D721Med (cell line): ENCODE measurements around the gene R3HDM2.

Experiments
- DNase-seq: peaks from one replicate; pipeline ENCODE4 v3.0.0; 2011; ENCODE audit warnings: low spot score; ENCODE audit not compliant: insufficient read length
- FAIRE-seq: peaks from 2 replicates; lab custom pipeline; 2011; peaks lifted over from hg19 to GRCh38; lab: Jason Lieb, UNC
- CTCF ChIP-seq: IDR thresholded peaks from 2 replicates; pipeline ENCODE4 v1.5.1; 2012; ENCODE audit warnings: mild to moderate bottlenecking, control low read depth; ENCODE audit not compliant: insufficient read depth; ENCODE audit errors: missing control alignments

R3HDM2 gene

GRCh38 chr12:57476162-57476992 lies 45.5 kb upstream of the R3HDM2 start:
- no peak for DNase-seq
- no peak for FAIRE-seq
- no peak for TF ChIP-seq CTCF

DNA sequence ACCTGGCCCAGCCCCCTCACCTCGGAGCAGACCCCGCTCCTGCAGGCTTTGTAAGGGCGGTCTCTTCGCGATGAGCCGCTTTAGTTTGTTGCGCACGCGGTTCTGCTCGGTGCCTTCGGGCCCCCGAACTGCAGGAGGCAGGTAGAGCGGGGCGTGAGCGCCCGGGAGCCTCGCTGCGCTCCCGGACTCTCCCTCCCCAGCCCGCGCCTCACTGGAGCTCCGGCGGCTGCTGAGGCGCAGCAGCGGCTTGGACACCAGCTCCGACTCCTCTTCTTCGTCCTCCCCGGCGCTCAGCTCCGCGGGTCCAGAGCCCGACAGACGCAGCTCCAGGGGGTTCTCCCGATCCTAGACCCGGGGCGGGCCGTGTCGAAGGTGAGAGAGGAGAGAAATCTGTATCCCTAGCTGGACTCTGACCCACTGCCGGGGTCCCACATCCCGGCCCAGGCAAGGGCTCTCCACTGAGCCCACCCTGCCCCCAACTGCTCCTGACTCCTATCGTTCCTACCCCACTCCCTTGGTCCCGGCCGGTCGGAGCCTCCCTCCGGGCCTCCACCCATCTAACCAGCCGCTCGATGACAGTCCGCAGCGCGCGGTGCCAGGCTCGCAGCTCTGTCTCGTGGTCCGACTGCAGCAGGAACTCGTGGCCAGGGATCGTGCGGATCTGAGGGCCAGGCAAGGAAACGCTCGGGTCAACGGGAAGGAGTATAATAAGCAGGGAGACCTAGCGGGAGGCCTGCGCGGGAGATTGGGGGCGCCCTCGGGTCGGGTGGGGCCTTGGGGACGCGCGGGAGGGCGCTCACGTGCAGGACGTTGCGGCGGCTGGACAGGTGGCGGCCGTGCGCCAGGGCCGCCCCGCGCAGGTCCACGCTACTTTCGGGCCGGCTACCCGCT lies 44.7 kb upstream of the R3HDM2 start:
- DNase-seq (no peak), FAIRE-seq (no peak)
- no peak for TF ChIP-seq CTCF

- TF ChIP-seq CTCF, result no peak
- FAIRE-seq (no peak), DNase-seq (no peak)
Measured at GRCh38 chr12:57474862-57475261, 44.0 kb upstream of the R3HDM2 start.

DNA sequence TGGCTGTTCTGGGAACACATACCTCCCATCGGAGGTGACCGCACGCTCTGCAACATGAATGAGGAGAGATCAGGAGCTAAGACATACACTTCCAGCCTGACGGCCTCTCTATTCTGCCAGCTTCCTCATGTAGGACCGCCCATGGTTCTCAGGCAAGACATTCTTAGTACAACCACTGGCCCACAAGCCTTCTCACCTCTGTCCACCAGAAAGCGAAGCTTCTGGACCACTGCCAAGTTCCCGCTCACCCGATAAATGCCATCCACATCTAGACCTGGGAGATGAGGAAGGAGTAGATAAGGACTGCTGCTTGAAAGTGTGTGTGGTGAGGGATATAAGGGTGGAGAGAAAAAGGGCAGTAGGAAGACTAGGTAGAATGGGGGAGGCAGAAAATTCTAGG lies 43.6 kb upstream of the R3HDM2 start:
- TF ChIP-seq CTCF, result no peak
- DNase-seq (no peak), FAIRE-seq (no peak)

DNA sequence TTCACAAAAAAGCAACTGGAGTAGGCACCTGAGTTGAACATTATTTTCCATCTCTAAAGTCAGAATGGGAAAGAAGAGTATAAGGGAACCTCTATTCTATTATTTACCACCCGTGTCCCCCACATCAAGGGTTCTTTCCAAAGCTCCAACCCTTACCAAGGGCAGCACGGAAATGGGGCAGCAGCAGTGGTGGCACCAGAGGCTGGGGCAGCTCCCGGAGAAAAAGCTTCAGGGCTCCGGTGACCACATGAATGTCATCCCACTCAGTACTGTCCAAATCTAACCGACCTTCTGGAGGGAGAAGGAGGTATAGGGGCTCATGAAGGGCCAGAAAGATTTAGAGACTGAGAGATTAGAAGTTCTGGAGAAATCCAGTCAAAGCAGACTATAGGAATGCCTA lies 43.0 kb upstream of the R3HDM2 start:
- DNase-seq (no peak), FAIRE-seq (no peak)
- TF ChIP-seq CTCF, result no peak

GRCh38 chr12:57473392-57473791 lies 42.5 kb upstream of the R3HDM2 start:
- no peak for FAIRE-seq
- no peak for DNase-seq
- TF ChIP-seq CTCF, result no peak

- FAIRE-seq, result no peak
- no peak for TF ChIP-seq CTCF
- DNase-seq, result no peak
Measured at GRCh38 chr12:57472391-57472790, 41.5 kb upstream of the R3HDM2 start.
